ENCODE results near the gene THBD.

DNA sequence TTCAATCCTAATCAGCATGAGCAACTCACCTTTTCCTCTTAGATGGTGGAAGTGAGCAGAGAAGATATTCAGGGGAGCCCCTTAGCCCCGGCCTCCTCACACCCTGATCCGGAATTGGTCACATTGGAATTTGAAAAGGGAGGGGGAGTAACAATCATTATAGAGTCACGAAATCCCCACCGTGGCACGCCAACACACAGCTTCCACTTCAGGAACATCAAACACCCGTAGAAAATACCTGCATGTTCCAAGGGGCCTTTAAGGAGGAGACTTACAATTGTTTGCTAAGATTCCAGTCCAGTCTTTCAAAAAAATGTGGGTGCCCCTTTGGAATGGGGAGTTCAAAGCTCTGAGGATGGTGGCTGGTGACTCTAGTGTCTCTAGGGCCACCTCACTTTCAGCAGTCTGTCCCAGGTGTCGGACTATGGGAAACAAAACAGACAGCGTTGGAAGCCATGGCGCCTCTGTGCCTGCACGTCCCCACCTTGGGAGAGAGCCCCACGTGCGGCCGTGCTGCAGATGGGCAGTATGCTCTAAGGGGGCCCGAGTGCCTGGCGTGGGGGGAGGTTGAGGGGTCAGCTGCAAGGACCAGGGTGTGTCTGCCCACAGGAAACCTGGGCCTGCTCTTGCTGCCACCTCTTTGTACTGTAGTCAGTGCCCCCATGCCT, 34.2 kb upstream of the THBD start:
- no peak for TF ChIP-seq POLR2A (IDR thresholded peaks at IDR 0.05; ENCODE audit: low read length)
- no peak for TF ChIP-seq GATA1 (IDR thresholded peaks at IDR 0.05; ENCODE audit: low read depth, low read length)
